Breast epithelium (tissue), 3 donors: ENCODE measurements around the gene FER.

Source experiments
- POLR2A ChIP-seq: fragments of 450-650 bp; IDR thresholded peaks from one replicate; pipeline ENCODE4 v1.6.1; 2016; ENCODE audit warnings: antibody characterized with exemption, mild to moderate bottlenecking, moderate library complexity
- POLR2AphosphoS5 ChIP-seq, 3 donors: sonication (generic); formaldehyde crosslinking; IDR thresholded peaks; one replicate each; pipeline ENCODE4 v1.6.1; 2017; ENCODE audit warnings: antibody characterized with exemption in 3 of 3
- TF ChIP-seq, protein P1 (sequence below), 3 donors: fragments of 450-650 bp; IDR thresholded peaks; one replicate each; pipeline ENCODE4 v1.5.1; 2016 to 2017; ENCODE audit warnings: antibody characterized with exemption in 3 of 3, mild to moderate bottlenecking in 3 of 3, moderate library complexity in 3 of 3

DNA sequence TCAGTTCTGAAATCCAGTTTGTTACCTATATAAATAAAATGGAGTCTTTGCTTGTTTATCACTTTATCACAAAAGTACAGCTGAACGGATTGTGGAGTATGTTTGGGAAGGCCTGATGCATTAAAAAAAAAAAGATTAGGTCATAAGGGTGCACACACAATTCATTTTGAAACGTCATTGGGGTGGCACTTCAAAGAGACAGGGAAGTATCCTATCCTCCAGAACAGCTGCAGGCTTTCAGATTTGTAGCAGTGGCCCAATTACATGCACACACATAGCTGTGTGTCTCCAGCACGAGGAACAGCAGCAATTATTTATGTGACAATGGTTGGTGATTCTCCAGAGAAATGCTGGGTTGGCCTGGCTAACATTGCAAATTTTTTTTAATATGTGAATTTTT is 46.8 kb upstream of the FER start:
- TF ChIP-seq, protein P1, sequence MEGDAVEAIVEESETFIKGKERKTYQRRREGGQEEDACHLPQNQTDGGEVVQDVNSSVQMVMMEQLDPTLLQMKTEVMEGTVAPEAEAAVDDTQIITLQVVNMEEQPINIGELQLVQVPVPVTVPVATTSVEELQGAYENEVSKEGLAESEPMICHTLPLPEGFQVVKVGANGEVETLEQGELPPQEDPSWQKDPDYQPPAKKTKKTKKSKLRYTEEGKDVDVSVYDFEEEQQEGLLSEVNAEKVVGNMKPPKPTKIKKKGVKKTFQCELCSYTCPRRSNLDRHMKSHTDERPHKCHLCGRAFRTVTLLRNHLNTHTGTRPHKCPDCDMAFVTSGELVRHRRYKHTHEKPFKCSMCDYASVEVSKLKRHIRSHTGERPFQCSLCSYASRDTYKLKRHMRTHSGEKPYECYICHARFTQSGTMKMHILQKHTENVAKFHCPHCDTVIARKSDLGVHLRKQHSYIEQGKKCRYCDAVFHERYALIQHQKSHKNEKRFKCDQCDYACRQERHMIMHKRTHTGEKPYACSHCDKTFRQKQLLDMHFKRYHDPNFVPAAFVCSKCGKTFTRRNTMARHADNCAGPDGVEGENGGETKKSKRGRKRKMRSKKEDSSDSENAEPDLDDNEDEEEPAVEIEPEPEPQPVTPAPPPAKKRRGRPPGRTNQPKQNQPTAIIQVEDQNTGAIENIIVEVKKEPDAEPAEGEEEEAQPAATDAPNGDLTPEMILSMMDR (IDR thresholded peaks at IDR 0.05), result no peak
- TF ChIP-seq POLR2AphosphoS5 (IDR thresholded peaks at IDR 0.05) (no peak), POLR2A (no peak)
